Natural killer cell treated with Interleukin-12 subunit alpha and Interleukin-12 subunit beta and Interleukin-15 and Interleukin-18, amount 100 ng/mL, for 72 hours (primary cell): Measurements from ENCODE around the gene ATF7. TPM values are rescaled to one million over a fixed set of nuclear protein-coding genes. Genes with fewer than 3 reads are reported as not detected.
A peak's percentile ranks its signal among the peaks of the same experiment; 100 is the strongest.

Source experiments
- ATAC-seq, 2 donors: fragments of 150-1000 bp; cut with Tn5 transposase in 1 of 2; sonication (Bioruptor Pico), chemical (Tn5 transposase) in 1 of 2; 2 replicates each; pipeline ENCODE4 v1.10.0; 2021
- DNase-seq: peaks from one replicate; pipeline ENCODE4 v3.0.0; 2022; ENCODE audit warnings: low spot score
- H3K27ac Mint-ChIP-seq, 2 donors: 1 replicate in 1 of 2; 2 replicates in 1 of 2; pipeline ENCODE4 v1.8.0; 2022; ENCODE audit warnings: mixed read lengths in 2 of 2, mild to moderate bottlenecking in 1 of 2, moderate library complexity in 1 of 2
- H3K27me3 Mint-ChIP-seq, 2 donors: 1 replicate in 1 of 2; 2 replicates in 1 of 2; pipeline ENCODE4 v1.8.0; 2022; ENCODE audit warnings: mixed read lengths in 2 of 2
- H3K36me3 Mint-ChIP-seq: one replicate; pipeline ENCODE4 v1.8.0; 2022; ENCODE audit warnings: mixed read lengths
- H3K4me1 Mint-ChIP-seq, 2 donors: 1 replicate in 1 of 2; 2 replicates in 1 of 2; pipeline ENCODE4 v1.8.0; 2022; ENCODE audit warnings: low read depth in 2 of 2, mixed read lengths in 2 of 2, mild to moderate bottlenecking in 1 of 2
- H3K4me3 Mint-ChIP-seq: one replicate; pipeline ENCODE4 v1.8.0; 2022; ENCODE audit warnings: mixed read lengths
- H3K9me3 Mint-ChIP-seq: 2 replicates; pipeline ENCODE4 v1.8.0; 2022; ENCODE audit warnings: mixed read lengths
- total RNA-seq, 2 donors: library from RNA; stranded (reverse); gene quantifications; one replicate each; pipeline ENCODE4 v1.2.3, GENCODE V29; 2022

Gene ATF7
- 10 to 100 TPM; 36.4 to 39.4 TPM for total RNA-seq

GRCh38 chr12:53625946-53626701 is at the start of gene ATF7:
Gene ATF7 (minus strand): TSS chr12:53626382. CDS start chr12:53601000, 25,382 bp downstream.
- H3K27me3 Mint-ChIP-seq: no peaks in the 10 kb centered on the region
- peak; percentile 97 for DNase-seq

GRCh38 chr12:53674977-53675700 is 49.0 kb upstream of the ATF7 start:
- Mint-ChIP-seq H3K36me3 (peaks cover 7% of the 10 kb centered on the region), H3K4me1 (peaks cover 24 to 33% of the 10 kb centered on the region in 2 donors), H3K27me3 (peaks cover 11 to 28% of the 10 kb centered on the region in 2 donors)

More at GRCh38 chr12:53625946-53626701, at the start of gene ATF7:
- peak; percentile 98 to 99 for ATAC-seq
- H3K36me3 Mint-ChIP-seq: no peaks in the 10 kb centered on the region
- peak within 1 kb of the TSS; percentile 98 for H3K4me3 Mint-ChIP-seq
- H3K9me3 Mint-ChIP-seq: no peaks in the 10 kb centered on the region
- peaks cover 19 to 35% of the 10 kb centered on the region in 2 donors for H3K4me1 Mint-ChIP-seq
- peak within 1 kb of the TSS; percentile 89 to 98 for H3K27ac Mint-ChIP-seq

GRCh38 chr12:53670971-53671370 is 44.8 kb upstream of the ATF7 start:
- H3K36me3 Mint-ChIP-seq: peaks cover 13% of the 10 kb centered on the region
- H3K9me3 Mint-ChIP-seq: no peaks in the 10 kb centered on the region
- H3K4me3 Mint-ChIP-seq: no peak overlapping the region
- ATAC-seq: no peak
- no peak for DNase-seq
- no peaks in the 10 kb centered on the region for H3K27me3 Mint-ChIP-seq
- H3K4me1 Mint-ChIP-seq: peaks cover 25 to 28% of the 10 kb centered on the region in 2 donors
- H3K27ac Mint-ChIP-seq: no peak overlapping the region

More at GRCh38 chr12:53674977-53675700, 49.0 kb upstream of the ATF7 start:
- H3K27ac Mint-ChIP-seq: peak overlapping the region; percentile 83 to 87
- H3K4me3 Mint-ChIP-seq: peak overlapping the region; percentile 96
- ATAC-seq: no peak
- no peaks in the 10 kb centered on the region for H3K9me3 Mint-ChIP-seq
- no peak for DNase-seq

GRCh38 chr12:53670308-53670707 is 44.1 kb upstream of the ATF7 start:
- DNase-seq (no peak), ATAC-seq (no peak)
- no peaks in the 10 kb centered on the region for H3K9me3 Mint-ChIP-seq
- H3K4me3 Mint-ChIP-seq: no peak overlapping the region
- H3K4me1 Mint-ChIP-seq: peaks cover 23 to 24% of the 10 kb centered on the region in 2 donors
- peaks cover 18% of the 10 kb centered on the region for H3K36me3 Mint-ChIP-seq
- H3K27ac Mint-ChIP-seq: no peak overlapping the region
- H3K27me3 Mint-ChIP-seq: no peaks in the 10 kb centered on the region

GRCh38 chr12:53667080-53667479 is 40.9 kb upstream of the ATF7 start:
- peaks cover 12% of the 10 kb centered on the region in 2 donors for H3K4me1 Mint-ChIP-seq
- no peak overlapping the region for H3K4me3 Mint-ChIP-seq
- H3K9me3 Mint-ChIP-seq: no peaks in the 10 kb centered on the region
- DNase-seq: no peak
- no peak for ATAC-seq
- H3K27ac Mint-ChIP-seq: no peak overlapping the region
- peaks cover 31% of the 10 kb centered on the region for H3K36me3 Mint-ChIP-seq
- no peaks in the 10 kb centered on the region for H3K27me3 Mint-ChIP-seq

GRCh38 chr12:53664936-53665335 is 38.8 kb upstream of the ATF7 start:
- peak overlapping the region in 1 of 2 donors; percentile 1 for H3K27ac Mint-ChIP-seq
- H3K4me3 Mint-ChIP-seq: no peak overlapping the region
- H3K36me3 Mint-ChIP-seq: peaks cover 21% of the 10 kb centered on the region
- H3K27me3 Mint-ChIP-seq: no peaks in the 10 kb centered on the region
- ATAC-seq: no peak
- no peak for DNase-seq
- H3K9me3 Mint-ChIP-seq: no peaks in the 10 kb centered on the region
- peaks cover 4 to 5% of the 10 kb centered on the region in 2 donors for H3K4me1 Mint-ChIP-seq

GRCh38 chr12:53664191-53664590 is 38.0 kb upstream of the ATF7 start:
- Mint-ChIP-seq H3K27me3 (no peaks in the 10 kb centered on the region), H3K9me3 (no peaks in the 10 kb centered on the region), H3K36me3 (peaks cover 17% of the 10 kb centered on the region), H3K4me3 (no peak overlapping the region), H3K27ac (no peak overlapping the region), H3K4me1 (peaks cover 0 to 5% of the 10 kb centered on the region in 2 donors)
- DNase-seq: no peak
- ATAC-seq: no peak

- Mint-ChIP-seq H3K27me3 (no peaks in the 10 kb centered on the region), H3K9me3 (no peaks in the 10 kb centered on the region), H3K27ac (no peak overlapping the region), H3K4me1 (peaks cover 0 to 5% of the 10 kb centered on the region in 2 donors), H3K4me3 (no peak overlapping the region), H3K36me3 (peaks cover 10% of the 10 kb centered on the region)
- DNase-seq (no peak), ATAC-seq (no peak)
These were observed 33.9 kb upstream of the ATF7 start for GRCh38 chr12:53660041-53660440.

- no peak for DNase-seq
- no peak overlapping the region for H3K27ac Mint-ChIP-seq
These were observed 33.4 kb upstream of the ATF7 start for GRCh38 chr12:53659571-53659981.

GRCh38 chr12:53659011-53659551 is 32.9 kb upstream of the ATF7 start:
- ATAC-seq: no peak
- no peak overlapping the region for H3K27ac Mint-ChIP-seq
- H3K4me3 Mint-ChIP-seq: no peak overlapping the region
- no peaks in the 10 kb centered on the region for H3K4me1 Mint-ChIP-seq
- no peaks in the 10 kb centered on the region for H3K9me3 Mint-ChIP-seq
- H3K27me3 Mint-ChIP-seq: no peaks in the 10 kb centered on the region
- DNase-seq: no peak
- peaks cover under 1% of the 10 kb centered on the region for H3K36me3 Mint-ChIP-seq

More at GRCh38 chr12:53659571-53659981, 33.4 kb upstream of the ATF7 start:
- no peak for ATAC-seq
- H3K27me3 Mint-ChIP-seq: no peaks in the 10 kb centered on the region
- H3K9me3 Mint-ChIP-seq: no peaks in the 10 kb centered on the region
- H3K4me3 Mint-ChIP-seq: no peak overlapping the region
- H3K4me1 Mint-ChIP-seq: peaks cover 0 to 5% of the 10 kb centered on the region in 2 donors
- peaks cover 5% of the 10 kb centered on the region for H3K36me3 Mint-ChIP-seq

- Mint-ChIP-seq H3K27ac (no peak overlapping the region), H3K36me3 (no peaks in the 10 kb centered on the region), H3K27me3 (no peaks in the 10 kb centered on the region), H3K4me1 (no peaks in the 10 kb centered on the region), H3K9me3 (no peaks in the 10 kb centered on the region), H3K4me3 (no peak overlapping the region)
- DNase-seq (no peak), ATAC-seq (no peak)
These were observed 30.9 kb upstream of the ATF7 start for GRCh38 chr12:53657041-53657440.

GRCh38 chr12:53653595-53653994 is 27.4 kb upstream of the ATF7 start:
- Mint-ChIP-seq H3K4me1 (no peaks in the 10 kb centered on the region), H3K4me3 (no peak overlapping the region), H3K36me3 (no peaks in the 10 kb centered on the region), H3K9me3 (no peaks in the 10 kb centered on the region), H3K27ac (no peak overlapping the region), H3K27me3 (no peaks in the 10 kb centered on the region)
- DNase-seq (no peak), ATAC-seq (no peak)

- no peak for DNase-seq
- H3K36me3 Mint-ChIP-seq: no peaks in the 10 kb centered on the region
- no peak overlapping the region for H3K27ac Mint-ChIP-seq
These were observed 26.2 kb upstream of the ATF7 start for GRCh38 chr12:53652366-53652765.

GRCh38 chr12:53651737-53652136 is 25.6 kb upstream of the ATF7 start:
- Mint-ChIP-seq H3K27me3 (no peaks in the 10 kb centered on the region), H3K27ac (no peak overlapping the region)

More at GRCh38 chr12:53652366-53652765, 26.2 kb upstream of the ATF7 start:
- H3K9me3 Mint-ChIP-seq: no peaks in the 10 kb centered on the region
- no peaks in the 10 kb centered on the region for H3K4me1 Mint-ChIP-seq
- H3K4me3 Mint-ChIP-seq: no peak overlapping the region
- no peaks in the 10 kb centered on the region for H3K27me3 Mint-ChIP-seq
- no peak for ATAC-seq

More at GRCh38 chr12:53651737-53652136, 25.6 kb upstream of the ATF7 start:
- Mint-ChIP-seq H3K9me3 (no peaks in the 10 kb centered on the region), H3K4me3 (no peak overlapping the region), H3K36me3 (no peaks in the 10 kb centered on the region), H3K4me1 (no peaks in the 10 kb centered on the region)
- DNase-seq: no peak
- ATAC-seq: no peak
